Measurements from ENCODE around the gene CNGA3. TPM values are rescaled to one million over a fixed set of nuclear protein-coding genes. Genes with fewer than 3 reads are reported as not detected.
"Not testable (repeated sequence)": the region's sequence is repeated elsewhere in the genome, so short reads cannot be mapped to it uniquely, and the experiment has no call there.

Gene CNGA3
- total RNA-seq, 1 experiment from 2014 or later, result not detected

GRCh38 chr2:98301469-98301868 lies 44.8 kb upstream of the CNGA3 start:
- Mint-ChIP-seq H3K4me3 (no peak overlapping the region), H3K9me3 (no peaks in the 10 kb centered on the region), H3K27ac (no peak overlapping the region), H3K4me1 (peaks cover 15 to 19% of the 10 kb centered on the region in 2 experiments), H3K36me3 (ENCODE audit: insufficient read depth in 1 of 3, low read depth in 3 of 3) (peaks cover 0 to 3% (median 0%) of the 10 kb centered on the region in 3 experiments; a peak in 2 of 7 replicates), H3K27me3 (ENCODE audit: low read depth) (peaks cover 16% of the 10 kb centered on the region)
- no peak overlapping the region for H4K8ac ChIP-seq (replicated peaks; ENCODE audit: insufficient read length, low read depth, low read length)
- no peaks in the 10 kb centered on the region for H4K20me1 ChIP-seq (ENCODE audit: control insufficient read depth, insufficient read depth, insufficient read length)
- H2BK20ac ChIP-seq (ENCODE audit: low read depth, low read length, poor library complexity, severe bottlenecking), result no peak overlapping the region
- no peak overlapping the region for H3K23ac ChIP-seq (ENCODE audit: insufficient read length, low read depth, low read length)
- no peaks in the 10 kb centered on the region for H3K79me2 ChIP-seq (ENCODE audit: insufficient read depth, low read length)
- no peak overlapping the region for H2BK5ac ChIP-seq (ENCODE audit: insufficient read length, low read length)
- TF ChIP-seq CTCF (conservative IDR thresholded peaks at IDR 0.05), result no peak
- H3T11ph ChIP-seq (ENCODE audit: low read length), result no peak overlapping the region
- no peaks in the 10 kb centered on the region for H3K4me1 ChIP-seq (ENCODE audit: insufficient read depth, low read length)
- no peak overlapping the region for H3K14ac ChIP-seq (ENCODE audit: insufficient read depth, low read length)
- H4K5ac ChIP-seq (ENCODE audit: insufficient read length, low read depth, low read length), result no peak overlapping the region
- H2AFZ ChIP-seq (ENCODE audit: low read length), result no peak overlapping the region
- H3K4me2 ChIP-seq (ENCODE audit: insufficient read depth, insufficient read length, low read length), result no peak overlapping the region
- no peaks in the 10 kb centered on the region for H3K9me3 ChIP-seq (ENCODE audit: control insufficient read depth, low read depth, low read length)
- no peak overlapping the region for H3K18ac ChIP-seq (ENCODE audit: insufficient read length, low read depth, low read length)
- H3K56ac ChIP-seq (ENCODE audit: insufficient read length, low read depth, low read length), result no peak overlapping the region
- no peak overlapping the region for H2BK120ac ChIP-seq (ENCODE audit: low read depth, low read length, poor library complexity, severe bottlenecking)
- no CpG with 5 or more reads among the region's 5 CpGs for WGBS (ENCODE audit: extremely low coverage, insufficient read length, low lambda C conversion rate)
- no peak overlapping the region for H3K27ac ChIP-seq (ENCODE audit: insufficient read length, low read depth, low read length)
- H3K79me1 ChIP-seq (ENCODE audit: insufficient read depth, low read depth, low read length, poor library complexity, severe bottlenecking), result no peaks in the 10 kb centered on the region
- H3K9ac ChIP-seq (ENCODE audit: extremely low read depth, insufficient read length, low read length), result no peak overlapping the region
- H3K27me3 ChIP-seq (ENCODE audit: insufficient read depth, low read length), result no peaks in the 10 kb centered on the region
- no peak for DNase-seq
- H3K4ac ChIP-seq (ENCODE audit: low read depth, low read length), result no peak overlapping the region
- no peak overlapping the region for H4K91ac ChIP-seq (ENCODE audit: insufficient read length, low read depth, low read length)
- no peaks in the 10 kb centered on the region for H3K23me2 ChIP-seq (ENCODE audit: insufficient read length, low read depth, low read length, poor library complexity, severe bottlenecking)
- H2BK12ac ChIP-seq (ENCODE audit: insufficient read length, low read depth, low read length), result no peak overlapping the region
- no peak overlapping the region for H2AK5ac ChIP-seq (ENCODE audit: insufficient read length, low read length)
- H2BK15ac ChIP-seq (ENCODE audit: low read depth, low read length), result no peak overlapping the region

- not testable (repeated sequence) for H4K8ac ChIP-seq (replicated peaks; ENCODE audit: insufficient read length, low read depth, low read length); H3K23me2 ChIP-seq (ENCODE audit: insufficient read length, low read depth, low read length, poor library complexity, severe bottlenecking); DNase-seq; H4K91ac ChIP-seq (ENCODE audit: insufficient read length, low read depth, low read length); H3K27me3 ChIP-seq (ENCODE audit: insufficient read depth, low read length); H3K4me2 ChIP-seq (ENCODE audit: insufficient read depth, insufficient read length, low read length); H2BK15ac ChIP-seq (ENCODE audit: low read depth, low read length); H3K27ac ChIP-seq (ENCODE audit: insufficient read length, low read depth, low read length); H2BK5ac ChIP-seq (ENCODE audit: insufficient read length, low read length); H3K9me3 ChIP-seq (ENCODE audit: control insufficient read depth, low read depth, low read length); H3K14ac ChIP-seq (ENCODE audit: insufficient read depth, low read length); H3K4me3 Mint-ChIP-seq; H3K56ac ChIP-seq (ENCODE audit: insufficient read length, low read depth, low read length); H3K27ac Mint-ChIP-seq; H2AFZ ChIP-seq (ENCODE audit: low read length); H2BK20ac ChIP-seq (ENCODE audit: low read depth, low read length, poor library complexity, severe bottlenecking); H2BK120ac ChIP-seq (ENCODE audit: low read depth, low read length, poor library complexity, severe bottlenecking); H3K23ac ChIP-seq (ENCODE audit: insufficient read length, low read depth, low read length); H3K9ac ChIP-seq (ENCODE audit: extremely low read depth, insufficient read length, low read length); H3K4me1 ChIP-seq (ENCODE audit: insufficient read depth, low read length); H3K79me1 ChIP-seq (ENCODE audit: insufficient read depth, low read depth, low read length, poor library complexity, severe bottlenecking); H3K79me2 ChIP-seq (ENCODE audit: insufficient read depth, low read length); H3K18ac ChIP-seq (ENCODE audit: insufficient read length, low read depth, low read length); H3K9me3 Mint-ChIP-seq; H3T11ph ChIP-seq (ENCODE audit: low read length); H3K36me3 Mint-ChIP-seq (ENCODE audit: insufficient read depth in 1 of 3, low read depth in 3 of 3); H4K20me1 ChIP-seq (ENCODE audit: control insufficient read depth, insufficient read depth, insufficient read length); H4K5ac ChIP-seq (ENCODE audit: insufficient read length, low read depth, low read length); H2AK5ac ChIP-seq (ENCODE audit: insufficient read length, low read length); H2BK12ac ChIP-seq (ENCODE audit: insufficient read length, low read depth, low read length); H3K4ac ChIP-seq (ENCODE audit: low read depth, low read length)
- peaks cover 9 to 12% of the 10 kb centered on the region in 2 experiments for H3K4me1 Mint-ChIP-seq
- no CpG with 5 or more reads among the region's 9 CpGs for WGBS (ENCODE audit: extremely low coverage, insufficient read length, low lambda C conversion rate)
- peaks cover 13% of the 10 kb centered on the region for H3K27me3 Mint-ChIP-seq (ENCODE audit: low read depth)
These were observed 39.0 kb upstream of the CNGA3 start for GRCh38 chr2:98307131-98307696.
